ENCODE data around the gene HSPA12B.

Gene HSPA12B

GRCh38 chr20:3732327-3733118, at the start of gene HSPA12B:
HSPA12B (plus strand) TSS chr20:3732685; CDS start chr20:3738675, 5,990 bp downstream.
- no peak for DNase-seq

GRCh38 chr20:3685341-3685740, 47.1 kb upstream of the HSPA12B start:
- no peak for DNase-seq

- DNase-seq: no peak
Observed at GRCh38 chr20:3686421-3686820, 46.1 kb upstream of the HSPA12B start.

- no peak for DNase-seq
Observed at GRCh38 chr20:3686867-3687321, 45.6 kb upstream of the HSPA12B start.

- no peak for DNase-seq
Observed at GRCh38 chr20:3687655-3688054, 44.8 kb upstream of the HSPA12B start.

GRCh38 chr20:3689978-3690377, 42.5 kb upstream of the HSPA12B start:
- no peak for DNase-seq

- no peak for DNase-seq
Observed at GRCh38 chr20:3690413-3690812, 42.1 kb upstream of the HSPA12B start.

GRCh38 chr20:3691306-3691705, 41.2 kb upstream of the HSPA12B start:
- DNase-seq: no peak

- no peak for DNase-seq
Observed at GRCh38 chr20:3691897-3692296, 40.6 kb upstream of the HSPA12B start.

GRCh38 chr20:3692706-3693294, 39.7 kb upstream of the HSPA12B start:
- DNase-seq: no peak

GRCh38 chr20:3693376-3693775, 39.1 kb upstream of the HSPA12B start:
- DNase-seq: no peak

GRCh38 chr20:3694864-3695263, 37.6 kb upstream of the HSPA12B start:
- no peak for DNase-seq

- DNase-seq: no peak
Observed at GRCh38 chr20:3696200-3696599, 36.3 kb upstream of the HSPA12B start.

- no peak for DNase-seq
Observed at GRCh38 chr20:3696745-3697587, 35.5 kb upstream of the HSPA12B start.

GRCh38 chr20:3697588-3698305, 34.7 kb upstream of the HSPA12B start:
- no peak for DNase-seq

- DNase-seq: no peak
Observed at GRCh38 chr20:3698591-3699001, 33.9 kb upstream of the HSPA12B start.

- no peak for DNase-seq
Observed at GRCh38 chr20:3699037-3699436, 33.4 kb upstream of the HSPA12B start.

- no peak for DNase-seq
Observed at GRCh38 chr20:3701061-3701998, 31.2 kb upstream of the HSPA12B start.

GRCh38 chr20:3702611-3703391, 29.7 kb upstream of the HSPA12B start:
- DNase-seq: no peak

GRCh38 chr20:3704087-3704486, 28.4 kb upstream of the HSPA12B start:
- no peak for DNase-seq

GRCh38 chr20:3705491-3705969, 27.0 kb upstream of the HSPA12B start:
- no peak for DNase-seq

All from NCI-H774 (cell line).